Panc1 (cell line): Measurements from ENCODE around the gene C1QC.

Source experiments
- CTCF ChIP-seq: fragments of 450-650 bp; IDR thresholded peaks from 2 replicates; pipeline ENCODE4 v1.5.1; 2017; ENCODE audit warnings: mild to moderate bottlenecking
- POLR2AphosphoS5 ChIP-seq: IDR thresholded peaks from 2 replicates; pipeline ENCODE4 v1.6.1; 2012; ENCODE audit warnings: mild to moderate bottlenecking, low read depth, low read length, moderate library complexity

GRCh38 chr1:22609291-22609690 lies 34.1 kb upstream of the C1QC start:
- TF ChIP-seq CTCF = no peak
- no peak for TF ChIP-seq POLR2AphosphoS5
